KMS-11 (cell line): ENCODE data around the gene DENND5A.

Experiments
- H2AFZ ChIP-seq: fragments of 200-600 bp; sonication (generic); 2 replicates; pipeline ENCODE4 v1.6.1; 2016; ENCODE audit warnings: antibody characterized with exemption, mixed run types, low read depth
- H3K27ac ChIP-seq: fragments of 200-600 bp; sonication (generic); 2 replicates; pipeline ENCODE4 v1.6.1; 2016; ENCODE audit warnings: mild to moderate bottlenecking, mixed run types
- H3K27me3 ChIP-seq: fragments of 200-600 bp; sonication (generic); 2 replicates; pipeline ENCODE4 v1.6.1; 2017; ENCODE audit warnings: mild to moderate bottlenecking, low read depth, mixed run types, moderate library complexity; ENCODE audit not compliant: insufficient read depth
- H3K36me3 ChIP-seq: fragments of 200-600 bp; sonication (generic); 2 replicates; pipeline ENCODE4 v1.6.1; 2017; ENCODE audit warnings: mild to moderate bottlenecking, mixed run types; ENCODE audit not compliant: insufficient read depth
- H3K4me1 ChIP-seq: fragments of 200-600 bp; sonication (generic); 2 replicates; pipeline ENCODE4 v1.6.1; 2016; ENCODE audit warnings: mild to moderate bottlenecking, low read depth, mixed run types; ENCODE audit not compliant: poor library complexity, severe bottlenecking
- H3K4me2 ChIP-seq: fragments of 200-600 bp; sonication (generic); 2 replicates; pipeline ENCODE4 v1.7.0; 2016; ENCODE audit warnings: mild to moderate bottlenecking, mixed run types
- H3K4me3 ChIP-seq: fragments of 200-600 bp; sonication (generic); IDR thresholded peaks from 2 replicates; pipeline ENCODE4 v1.6.1; 2017; ENCODE audit warnings: low read depth, low read length, mixed read lengths; ENCODE audit not compliant: insufficient read depth
- H3K79me2 ChIP-seq: fragments of 200-600 bp; sonication (generic); 2 replicates; pipeline ENCODE4 v1.6.1; 2016; ENCODE audit warnings: low read depth, mixed run types; ENCODE audit not compliant: insufficient read depth
- H3K9ac ChIP-seq: fragments of 200-600 bp; sonication (generic); 2 replicates; pipeline ENCODE4 v1.6.1; 2016; ENCODE audit warnings: mild to moderate bottlenecking, mixed run types
- H4K20me1 ChIP-seq: fragments of 200-600 bp; sonication (generic); 2 replicates; pipeline ENCODE4 v1.6.1; 2016; ENCODE audit warnings: mild to moderate bottlenecking, mixed run types; ENCODE audit not compliant: insufficient read depth
- CTCF ChIP-seq: fragments of 200-600 bp; sonication (generic); conservative IDR thresholded peaks from 2 replicates; pipeline ENCODE4 v1.6.1; 2017; ENCODE audit warnings: low read depth, mild to moderate bottlenecking, antibody characterized with exemption, low read length, moderate library complexity, mixed read lengths

DENND5A gene

GRCh38 chr11:9089061-9089460, 176.1 kb downstream of the DENND5A start:
- Histone ChIP-seq H3K27ac (no peak overlapping the region), H3K4me2 (no peak overlapping the region), H3K36me3 (no peaks in the 10 kb centered on the region), H3K79me2 (no peaks in the 10 kb centered on the region), H3K4me3 (no peak overlapping the region), H3K4me1 (no peaks in the 10 kb centered on the region), H4K20me1 (no peaks in the 10 kb centered on the region), H3K27me3 (no peaks in the 10 kb centered on the region), H2AFZ (no peak overlapping the region), H3K9ac (no peak overlapping the region)
- TF ChIP-seq CTCF = no peak
